Measurements from ENCODE around the gene EEF1B2.

GRCh38 chr2:206198677-206199076 lies 39.0 kb downstream of the EEF1B2 start:
- no peak for TF ChIP-seq CTCF (IDR thresholded peaks at IDR 0.05)
- no peak for TF ChIP-seq POLR2A (IDR thresholded peaks at IDR 0.05)
